SH-SY5Y (cell line): ENCODE data around the gene EFCAB6.

Experiments used
- GATA2 ChIP-seq: IDR thresholded peaks from 2 replicates; pipeline ENCODE4 v1.6.1; 2011; ENCODE audit warnings: mild to moderate bottlenecking, low read depth, low read length
- GATA3 ChIP-seq: IDR thresholded peaks from 2 replicates; pipeline ENCODE4 v1.6.1; 2011; ENCODE audit warnings: low read depth, mild to moderate bottlenecking, low read length, moderate library complexity

Gene EFCAB6

GRCh38 chr22:43493297-43493696, 318.8 kb downstream of the EFCAB6 start:
- TF ChIP-seq GATA3: no peak
- TF ChIP-seq GATA2: no peak

GRCh38 chr22:43491737-43492136, 320.4 kb downstream of the EFCAB6 start:
- no peak for TF ChIP-seq GATA2
- no peak for TF ChIP-seq GATA3

- no peak for TF ChIP-seq GATA2
Observed at GRCh38 chr22:43491177-43491576, 320.9 kb downstream of the EFCAB6 start.

- no peak for TF ChIP-seq GATA3
- TF ChIP-seq GATA2: no peak
Observed at GRCh38 chr22:43490311-43490710, 321.8 kb downstream of the EFCAB6 start.

- TF ChIP-seq GATA3: no peak
- TF ChIP-seq GATA2: no peak
Observed at GRCh38 chr22:43488937-43489336, 323.2 kb downstream of the EFCAB6 start.

- TF ChIP-seq GATA3 (no peak), GATA2 (no peak)
Observed at GRCh38 chr22:43488031-43488866, 323.9 kb downstream of the EFCAB6 start.

GRCh38 chr22:43487311-43488030, 324.6 kb downstream of the EFCAB6 start:
- TF ChIP-seq GATA3 (no peak), GATA2 (no peak)

- TF ChIP-seq GATA3: no peak
- no peak for TF ChIP-seq GATA2
Observed at GRCh38 chr22:43485502-43486089, 326.5 kb downstream of the EFCAB6 start.

GRCh38 chr22:43484227-43484626, 327.9 kb downstream of the EFCAB6 start:
- no peak for TF ChIP-seq GATA2
- TF ChIP-seq GATA3: no peak

GRCh38 chr22:43483669-43484068, 328.4 kb downstream of the EFCAB6 start:
- TF ChIP-seq GATA3 (no peak), GATA2 (no peak)

- TF ChIP-seq GATA3 (no peak), GATA2 (no peak)
Observed at GRCh38 chr22:43483266-43483665, 328.8 kb downstream of the EFCAB6 start.

- TF ChIP-seq GATA3: no peak
- TF ChIP-seq GATA2: no peak
Observed at GRCh38 chr22:43482318-43482625, 329.8 kb downstream of the EFCAB6 start.

- TF ChIP-seq GATA2 (no peak), GATA3 (no peak)
Observed at GRCh38 chr22:43481568-43482317, 330.4 kb downstream of the EFCAB6 start.

GRCh38 chr22:43479962-43480361, 332.1 kb downstream of the EFCAB6 start:
- TF ChIP-seq GATA3 (no peak), GATA2 (no peak)
